Psoas muscle (tissue), 8 donors: ENCODE data around the gene BCAT1. TPM values are rescaled to one million over a fixed set of nuclear protein-coding genes. Genes with fewer than 3 reads are reported as not detected.

Experiments
- ATAC-seq, 4 donors: fragments of 200-7000 bp; cut with Tn5 transposase; one replicate each; pipeline ENCODE4 v1.9.1; 2020; ENCODE audit warnings: moderate library complexity in 3 of 4, mild to moderate bottlenecking in 2 of 4
- DNase-seq, 2 donors: peaks; one replicate each; pipeline ENCODE4 v3.0.0-alpha.2; 2020
- H3K27ac ChIP-seq: fragments of 200-600 bp; one replicate; pipeline ENCODE4 v1.8.0; 2022
- H3K27me3 ChIP-seq, 3 donors: fragments of 200-600 bp in 1 of 3; one replicate each; pipeline versions ENCODE4 v1.6.1 to v1.8.0; 2013 to 2022; ENCODE audit warnings: low read length in 2 of 3, mild to moderate bottlenecking in 2 of 3, moderate library complexity in 1 of 3; ENCODE audit not compliant: insufficient read depth in 3 of 3
- H3K36me3 ChIP-seq, 2 donors: fragments of 200-600 bp in 1 of 2; one replicate each; pipeline versions ENCODE4 v1.6.1 to v1.8.0; 2013 to 2022; ENCODE audit warnings: low read depth in 1 of 2, mild to moderate bottlenecking in 1 of 2, moderate library complexity in 1 of 2; ENCODE audit not compliant: insufficient read depth in 1 of 2
- H3K4me1 ChIP-seq: fragments of 200-600 bp; one replicate; pipeline ENCODE4 v1.8.0; 2022
- H3K4me3 ChIP-seq: fragments of 200-600 bp; one replicate; pipeline ENCODE4 v1.8.0; 2022; ENCODE audit warnings: mild to moderate bottlenecking
- H3K9me3 ChIP-seq: fragments of 200-600 bp; one replicate; pipeline ENCODE4 v1.8.0; 2022
- CTCF ChIP-seq: fragments of 200-600 bp; IDR thresholded peaks from one replicate; pipeline ENCODE4 v1.8.0; 2022; ENCODE audit warnings: antibody characterized with exemption
- WGBS, 3 donors: extraction: QIAGEN DNeasy Blood & Tissue Kit; methylation state at CpG; one replicate each; pipeline versions ENCODE4 v1.1.6 to v1.1.7; 2013; 5-methylcytosine and 5-hydroxymethylcytosine counted together
- intact Hi-C, 2 donors: fragments of 100-400 bp; cut with DNase I; formaldehyde crosslinking; loops; one replicate each; pipeline versions ENCODE4 v1.11.0 to v1.14.2; 2022
- polyA plus RNA-seq, 3 donors: library from polyadenylated mRNA; stranded (reverse); fragments of 200-250 nt; gene quantifications; one replicate each; pipeline ENCODE4 v1.2.3, GENCODE V29; 2013
- total RNA-seq, 4 donors: library from RNA; stranded (reverse); fragmentation: NEBNext Ultra II Directional in 2 of 4; extraction: Animal tissue kit (Norgen Biotek cat#: 25700) in 2 of 4; gene quantifications; one replicate each; pipeline versions ENCODE4 v1.2.1 to v1.2.4, GENCODE V29; 2021 to 2023
- donor health status: healthy with polysubstance abuse.
- donor health status: DM: no; HTN: no; CAD: no; lungs with moderate emphysema.
- donor health status: Bipolar disorder and iron deficiency.
- donor health status: healthy.
- donor health status: DM: yes; HTN: yes; CAD: no.
- donor health status: DM: no; HTN: no; CAD: no.
- donor health status: DM: no; HTN: no; CAD: no.
- donor health status: DM: yes; HTN: yes; CAD: no.

The BCAT1 gene
- total and polyA plus RNA-seq, 7 donors: 0.30 to 3.8 (median 2.7) TPM

GRCh38 chr12:24894879-24895278 lies 54.0 kb downstream of the BCAT1 start:
- 40 to 51% (median 40%) methylated on average over 3 of the region's 3 CpGs for WGBS, 3 donors

GRCh38 chr12:24890048-24890803 lies 58.7 kb downstream of the BCAT1 start:
- intact Hi-C loops: no loop called here
- no peak for TF ChIP-seq CTCF
- Histone ChIP-seq H3K4me3 (no peak overlapping the region), H3K27me3 (peaks cover 0 to 2% (median 0%) of the 10 kb centered on the region in 3 donors), H3K9me3 (no peaks in the 10 kb centered on the region), H3K36me3 (no peaks in the 10 kb centered on the region), H3K27ac (no peak overlapping the region), H3K4me1 (no peaks in the 10 kb centered on the region)
- DNase-seq (no peak), ATAC-seq (no peak)
- WGBS, 3 donors: 91 to 98% (median 93%) methylated on average over 7 of the region's 7 CpGs

More at GRCh38 chr12:24894879-24895278, 54.0 kb downstream of the BCAT1 start:
- no peak for ATAC-seq
- intact Hi-C loops: no loop called here
- H3K27ac ChIP-seq: no peak overlapping the region
- DNase-seq: no peak
- H3K9me3 ChIP-seq: no peaks in the 10 kb centered on the region
- TF ChIP-seq CTCF: no peak
- no peaks in the 10 kb centered on the region for H3K36me3 ChIP-seq
- H3K4me3 ChIP-seq: no peak overlapping the region
- no peaks in the 10 kb centered on the region for H3K27me3 ChIP-seq
- no peaks in the 10 kb centered on the region for H3K4me1 ChIP-seq

- Histone ChIP-seq H3K9me3 (no peaks in the 10 kb centered on the region), H3K36me3 (no peaks in the 10 kb centered on the region), H3K4me3 (no peak overlapping the region), H3K27ac (no peak overlapping the region), H3K27me3 (peaks cover 0 to 2% (median 0%) of the 10 kb centered on the region in 3 donors), H3K4me1 (no peaks in the 10 kb centered on the region)
- ATAC-seq (no peak), DNase-seq (no peak)
- intact Hi-C loops: no loop called here
- TF ChIP-seq CTCF: no peak
- WGBS, 3 donors: 93 to 99% (median 95%) methylated on average over 3 of the region's 3 CpGs
Measured at GRCh38 chr12:24889411-24889810, 59.5 kb downstream of the BCAT1 start.

- 89 to 91% (median 90%) methylated on average over 5 of the region's 5 CpGs for WGBS, 3 donors
- intact Hi-C loops: no loop called here
- no peak for DNase-seq
- no peaks in the 10 kb centered on the region for H3K4me1 ChIP-seq
- no peaks in the 10 kb centered on the region for H3K36me3 ChIP-seq
- TF ChIP-seq CTCF: no peak
- H3K27ac ChIP-seq: no peak overlapping the region
- no peaks in the 10 kb centered on the region for H3K9me3 ChIP-seq
- ATAC-seq: no peak
- no peak overlapping the region for H3K4me3 ChIP-seq
- peaks cover 0 to 2% (median 0%) of the 10 kb centered on the region in 3 donors for H3K27me3 ChIP-seq
Measured at GRCh38 chr12:24888813-24889212, 60.1 kb downstream of the BCAT1 start.

GRCh38 chr12:24884911-24885310 lies 64.0 kb downstream of the BCAT1 start:
- no peak for ATAC-seq
- 92 to 96% (median 95%) methylated on average over 3 of the region's 3 CpGs for WGBS, 3 donors
- peaks cover 0 to 2% (median 0%) of the 10 kb centered on the region in 3 donors for H3K27me3 ChIP-seq

More at GRCh38 chr12:24884911-24885310, 64.0 kb downstream of the BCAT1 start:
- Histone ChIP-seq H3K4me3 (no peak overlapping the region), H3K9me3 (no peaks in the 10 kb centered on the region), H3K27ac (no peak overlapping the region), H3K36me3 (no peaks in the 10 kb centered on the region), H3K4me1 (no peaks in the 10 kb centered on the region)
- no peak for DNase-seq
- intact Hi-C loops: no loop called here
- TF ChIP-seq CTCF: no peak
